Liver (tissue), 9 donors: ENCODE results near the gene MRFAP1. TPM values are rescaled to one million over a fixed set of nuclear protein-coding genes. Genes with fewer than 3 reads are reported as not detected.

ENCODE experiments used
- DNase-seq: peaks from one replicate; pipeline ENCODE4 v3.0.0-alpha.2; 2017; ENCODE audit warnings: low spot score
- H3K27ac ChIP-seq, 2 donors: one replicate each; pipeline ENCODE4 v1.7.0; 2013; ENCODE audit warnings: inconsistent platforms in 2 of 2, low read length in 2 of 2, control low read depth in 1 of 2, low read depth in 1 of 2, mild to moderate bottlenecking in 1 of 2
- H3K27me3 ChIP-seq, 4 donors: one replicate each; pipeline versions ENCODE4 v1.6.1 to v1.7.0; 2013; ENCODE audit warnings: low read length in 3 of 4, inconsistent platforms in 1 of 4, mild to moderate bottlenecking in 1 of 4, moderate library complexity in 1 of 4; ENCODE audit not compliant: control insufficient read depth in 4 of 4, insufficient read depth in 4 of 4
- H3K36me3 ChIP-seq, 4 donors: one replicate each; pipeline versions ENCODE4 v1.6.1 to v1.7.0; 2013; ENCODE audit warnings: low read length in 3 of 4, mild to moderate bottlenecking in 3 of 4, low read depth in 1 of 4, moderate library complexity in 1 of 4; ENCODE audit not compliant: control insufficient read depth in 4 of 4, insufficient read depth in 3 of 4
- H3K4me1 ChIP-seq, 4 donors: one replicate each; pipeline versions ENCODE4 v1.6.1 to v1.7.0; 2013; ENCODE audit warnings: low read length in 3 of 4, mild to moderate bottlenecking in 3 of 4, moderate library complexity in 1 of 4; ENCODE audit not compliant: control insufficient read depth in 4 of 4, insufficient read depth in 4 of 4
- H3K4me3 ChIP-seq, 3 donors: one replicate each; pipeline versions ENCODE4 v1.6.1 to v1.7.0; 2013; ENCODE audit warnings: low read length in 3 of 3, control low read depth in 1 of 3, low read depth in 1 of 3, mild to moderate bottlenecking in 1 of 3
- H3K9ac ChIP-seq, 2 donors: one replicate each; pipeline ENCODE4 v1.7.0; 2013; ENCODE audit warnings: low read length in 2 of 2, mild to moderate bottlenecking in 2 of 2, moderate library complexity in 2 of 2, control low read depth in 1 of 2, low read depth in 1 of 2
- H3K9me3 ChIP-seq, 4 donors: one replicate each; pipeline versions ENCODE4 v1.6.1 to v1.7.0; 2013; ENCODE audit warnings: low read length in 3 of 4; ENCODE audit not compliant: control insufficient read depth in 4 of 4
- ATF3 ChIP-seq: IDR thresholded peaks from 2 replicates; pipeline ENCODE4 v1.6.1; 2016; ENCODE audit warnings: antibody characterized with exemption
- FOXA1 ChIP-seq: IDR thresholded peaks from 2 replicates; pipeline ENCODE4 v1.6.1; 2016; ENCODE audit warnings: antibody characterized with exemption
- FOXA2 ChIP-seq: IDR thresholded peaks from 2 replicates; pipeline ENCODE4 v1.6.1; 2016; ENCODE audit warnings: antibody characterized with exemption
- GABPA ChIP-seq, 2 donors: IDR thresholded peaks in 1 of 2; conservative IDR thresholded peaks in 1 of 2; 2 replicates each; pipeline ENCODE4 v1.6.1; 2016; ENCODE audit warnings: antibody characterized with exemption in 2 of 2, mild to moderate bottlenecking in 1 of 2, moderate library complexity in 1 of 2
- HNF4G ChIP-seq: IDR thresholded peaks from 2 replicates; pipeline ENCODE4 v1.6.1; 2016; ENCODE audit warnings: antibody characterized with exemption
- JUND ChIP-seq, 2 donors: IDR thresholded peaks; 2 replicates each; pipeline ENCODE4 v1.6.1; 2016; ENCODE audit warnings: antibody characterized with exemption in 2 of 2
- MAX ChIP-seq: IDR thresholded peaks from 2 replicates; pipeline ENCODE4 v1.6.1; 2016; ENCODE audit warnings: antibody characterized with exemption
- NR2F2 ChIP-seq: IDR thresholded peaks from 2 replicates; pipeline ENCODE4 v1.6.1; 2016; ENCODE audit warnings: antibody characterized with exemption
- RAD21 ChIP-seq, 2 donors: IDR thresholded peaks; 2 replicates each; pipeline ENCODE4 v1.6.1; 2016; ENCODE audit warnings: antibody characterized with exemption in 2 of 2, mild to moderate bottlenecking in 2 of 2
- SP1 ChIP-seq: IDR thresholded peaks from 2 replicates; pipeline ENCODE4 v1.6.1; 2018; ENCODE audit warnings: antibody characterized with exemption, mild to moderate bottlenecking
- YY1 ChIP-seq: IDR thresholded peaks from 2 replicates; pipeline ENCODE4 v1.6.1; 2016; ENCODE audit warnings: antibody characterized with exemption, mild to moderate bottlenecking
- WGBS: extraction: QIAGEN DNeasy Blood & Tissue Kit; methylation state at CpG from one replicate; pipeline ENCODE4 v1.1.7; 2013; 5-methylcytosine and 5-hydroxymethylcytosine counted together
- polyA plus RNA-seq, 2 donors: library from polyadenylated mRNA; stranded (reverse) in 1 of 2; unstranded in 1 of 2; fragments of 200-250 nt in 1 of 2; fragments of >200 nt in 1 of 2; fragmentation: Nextera tagmentation in 1 of 2; extraction: Ambion mirVana in 1 of 2; gene quantifications; one replicate each; pipeline versions ENCODE4 v1.2.1 to v1.2.3, GENCODE V29; 2013 to 2015
- total RNA-seq, 2 donors: library from RNA; depleted of rRNA; stranded (reverse); fragments of >200 nt; gene quantifications; one replicate each; pipeline ENCODE4 v1.2.3, GENCODE V29; 2014
- TF ChIP-seq, protein P1 (sequence below): fragments of 150-350 bp; IDR thresholded peaks from 2 replicates; pipeline ENCODE4 v1.5.1; 2017; ENCODE audit warnings: improper control_type of control experiment, low read depth, low read length; ENCODE audit not compliant: missing input control
- TF ChIP-seq, protein P2 (sequence below): IDR thresholded peaks from 2 replicates; pipeline ENCODE4 v1.6.1; 2016; ENCODE audit warnings: antibody characterized with exemption, mild to moderate bottlenecking
- TF ChIP-seq, protein P3 (sequence below): IDR thresholded peaks from 2 replicates; pipeline ENCODE4 v1.6.1; 2016; ENCODE audit warnings: antibody characterized with exemption
- donor health status: healthy.
- donor health status: healthy.
- donor health status: healthy.
- donor health status: healthy.
- donor health status: healthy.

Gene MRFAP1
- total and polyA plus RNA-seq, 4 donors: 78.5 to 176 (median 104) TPM

DNA sequence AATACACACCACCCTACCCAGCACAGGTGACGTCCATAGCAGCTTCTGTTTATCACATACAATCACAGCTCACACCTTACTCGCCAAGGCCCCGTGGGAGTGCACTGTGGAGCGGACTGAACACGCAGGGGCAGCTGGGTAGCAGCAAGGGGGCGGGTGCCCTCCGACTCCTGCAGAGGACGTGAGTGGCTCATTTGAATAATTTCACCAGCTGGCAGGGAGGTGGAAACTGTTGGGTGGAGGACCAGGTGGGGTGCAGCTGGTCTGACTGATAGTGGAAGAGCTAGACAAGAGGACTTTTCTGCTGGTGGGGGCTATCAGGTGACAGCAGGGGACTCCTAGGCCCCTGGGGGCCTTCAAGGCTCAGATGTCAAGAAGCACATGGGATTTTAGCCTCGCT lies 49.2 kb upstream of the MRFAP1 start:
- 87% methylated on average over 9 of the region's 9 CpGs for WGBS
- H3K27ac ChIP-seq: no peak overlapping the region

DNA sequence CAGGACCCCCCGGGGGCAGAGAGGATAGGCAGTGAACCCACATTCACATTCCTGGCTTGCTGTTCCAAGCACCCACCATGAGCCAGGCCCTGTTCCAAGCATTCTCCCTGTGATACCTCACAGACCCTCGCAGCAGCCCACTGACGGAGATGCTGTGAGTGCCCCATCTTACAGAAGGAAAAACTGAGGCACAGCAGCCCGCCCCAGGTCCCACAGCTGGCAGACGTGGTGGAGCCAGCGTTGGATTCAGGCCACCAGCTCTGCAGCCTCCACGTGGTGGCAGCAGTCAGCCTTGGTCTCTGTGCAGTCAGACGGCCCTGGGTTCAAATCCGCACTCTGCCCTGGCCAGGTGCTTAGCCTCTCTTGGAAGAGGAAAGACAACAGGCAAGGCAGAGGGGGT lies 48.7 kb upstream of the MRFAP1 start:
- Histone ChIP-seq H3K9me3 (no peaks in the 10 kb centered on the region), H3K27ac (no peak overlapping the region), H3K36me3 (peaks cover 3 to 19% (median 4%) of the 10 kb centered on the region in 4 donors), H3K4me3 (no peak overlapping the region), H3K4me1 (no peaks in the 10 kb centered on the region), H3K27me3 (no peaks in the 10 kb centered on the region), H3K9ac (no peak overlapping the region)
- DNase-seq: no peak
- WGBS: 90% methylated on average over 9 of the region's 9 CpGs
- TF ChIP-seq, protein P1, sequence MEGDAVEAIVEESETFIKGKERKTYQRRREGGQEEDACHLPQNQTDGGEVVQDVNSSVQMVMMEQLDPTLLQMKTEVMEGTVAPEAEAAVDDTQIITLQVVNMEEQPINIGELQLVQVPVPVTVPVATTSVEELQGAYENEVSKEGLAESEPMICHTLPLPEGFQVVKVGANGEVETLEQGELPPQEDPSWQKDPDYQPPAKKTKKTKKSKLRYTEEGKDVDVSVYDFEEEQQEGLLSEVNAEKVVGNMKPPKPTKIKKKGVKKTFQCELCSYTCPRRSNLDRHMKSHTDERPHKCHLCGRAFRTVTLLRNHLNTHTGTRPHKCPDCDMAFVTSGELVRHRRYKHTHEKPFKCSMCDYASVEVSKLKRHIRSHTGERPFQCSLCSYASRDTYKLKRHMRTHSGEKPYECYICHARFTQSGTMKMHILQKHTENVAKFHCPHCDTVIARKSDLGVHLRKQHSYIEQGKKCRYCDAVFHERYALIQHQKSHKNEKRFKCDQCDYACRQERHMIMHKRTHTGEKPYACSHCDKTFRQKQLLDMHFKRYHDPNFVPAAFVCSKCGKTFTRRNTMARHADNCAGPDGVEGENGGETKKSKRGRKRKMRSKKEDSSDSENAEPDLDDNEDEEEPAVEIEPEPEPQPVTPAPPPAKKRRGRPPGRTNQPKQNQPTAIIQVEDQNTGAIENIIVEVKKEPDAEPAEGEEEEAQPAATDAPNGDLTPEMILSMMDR: no peak
- TF ChIP-seq, protein P2, sequence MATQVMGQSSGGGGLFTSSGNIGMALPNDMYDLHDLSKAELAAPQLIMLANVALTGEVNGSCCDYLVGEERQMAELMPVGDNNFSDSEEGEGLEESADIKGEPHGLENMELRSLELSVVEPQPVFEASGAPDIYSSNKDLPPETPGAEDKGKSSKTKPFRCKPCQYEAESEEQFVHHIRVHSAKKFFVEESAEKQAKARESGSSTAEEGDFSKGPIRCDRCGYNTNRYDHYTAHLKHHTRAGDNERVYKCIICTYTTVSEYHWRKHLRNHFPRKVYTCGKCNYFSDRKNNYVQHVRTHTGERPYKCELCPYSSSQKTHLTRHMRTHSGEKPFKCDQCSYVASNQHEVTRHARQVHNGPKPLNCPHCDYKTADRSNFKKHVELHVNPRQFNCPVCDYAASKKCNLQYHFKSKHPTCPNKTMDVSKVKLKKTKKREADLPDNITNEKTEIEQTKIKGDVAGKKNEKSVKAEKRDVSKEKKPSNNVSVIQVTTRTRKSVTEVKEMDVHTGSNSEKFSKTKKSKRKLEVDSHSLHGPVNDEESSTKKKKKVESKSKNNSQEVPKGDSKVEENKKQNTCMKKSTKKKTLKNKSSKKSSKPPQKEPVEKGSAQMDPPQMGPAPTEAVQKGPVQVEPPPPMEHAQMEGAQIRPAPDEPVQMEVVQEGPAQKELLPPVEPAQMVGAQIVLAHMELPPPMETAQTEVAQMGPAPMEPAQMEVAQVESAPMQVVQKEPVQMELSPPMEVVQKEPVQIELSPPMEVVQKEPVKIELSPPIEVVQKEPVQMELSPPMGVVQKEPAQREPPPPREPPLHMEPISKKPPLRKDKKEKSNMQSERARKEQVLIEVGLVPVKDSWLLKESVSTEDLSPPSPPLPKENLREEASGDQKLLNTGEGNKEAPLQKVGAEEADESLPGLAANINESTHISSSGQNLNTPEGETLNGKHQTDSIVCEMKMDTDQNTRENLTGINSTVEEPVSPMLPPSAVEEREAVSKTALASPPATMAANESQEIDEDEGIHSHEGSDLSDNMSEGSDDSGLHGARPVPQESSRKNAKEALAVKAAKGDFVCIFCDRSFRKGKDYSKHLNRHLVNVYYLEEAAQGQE: no peak
- TF ChIP-seq MAX: no peak
- TF ChIP-seq FOXA2: no peak
- no peak for TF ChIP-seq JUND (IDR thresholded peaks at IDR 0.05)
- no peak for TF ChIP-seq YY1
- TF ChIP-seq RAD21 (IDR thresholded peaks at IDR 0.05): no peak
- no peak for TF ChIP-seq FOXA1
- TF ChIP-seq NR2F2: no peak
- TF ChIP-seq, protein P3, sequence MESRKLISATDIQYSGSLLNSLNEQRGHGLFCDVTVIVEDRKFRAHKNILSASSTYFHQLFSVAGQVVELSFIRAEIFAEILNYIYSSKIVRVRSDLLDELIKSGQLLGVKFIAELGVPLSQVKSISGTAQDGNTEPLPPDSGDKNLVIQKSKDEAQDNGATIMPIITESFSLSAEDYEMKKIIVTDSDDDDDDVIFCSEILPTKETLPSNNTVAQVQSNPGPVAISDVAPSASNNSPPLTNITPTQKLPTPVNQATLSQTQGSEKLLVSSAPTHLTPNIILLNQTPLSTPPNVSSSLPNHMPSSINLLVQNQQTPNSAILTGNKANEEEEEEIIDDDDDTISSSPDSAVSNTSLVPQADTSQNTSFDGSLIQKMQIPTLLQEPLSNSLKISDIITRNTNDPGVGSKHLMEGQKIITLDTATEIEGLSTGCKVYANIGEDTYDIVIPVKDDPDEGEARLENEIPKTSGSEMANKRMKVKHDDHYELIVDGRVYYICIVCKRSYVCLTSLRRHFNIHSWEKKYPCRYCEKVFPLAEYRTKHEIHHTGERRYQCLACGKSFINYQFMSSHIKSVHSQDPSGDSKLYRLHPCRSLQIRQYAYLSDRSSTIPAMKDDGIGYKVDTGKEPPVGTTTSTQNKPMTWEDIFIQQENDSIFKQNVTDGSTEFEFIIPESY: no peak
- TF ChIP-seq HNF4G: no peak
- TF ChIP-seq SP1: no peak

More for the DNA sequence above, 49.2 kb upstream of the MRFAP1 start:
- Histone ChIP-seq H3K9ac (no peak overlapping the region), H3K4me1 (peaks cover 0 to 3% (median 0%) of the 10 kb centered on the region in 4 donors), H3K9me3 (no peaks in the 10 kb centered on the region), H3K27me3 (no peaks in the 10 kb centered on the region), H3K36me3 (peaks cover 3 to 19% (median 4%) of the 10 kb centered on the region in 4 donors), H3K4me3 (no peak overlapping the region)
- TF ChIP-seq GABPA (IDR thresholded peaks at IDR 0.05 in 1 of 2, conservative IDR thresholded peaks at IDR 0.05 in 1 of 2): no peak
- TF ChIP-seq, protein P1: no peak
- TF ChIP-seq ATF3: no peak
- TF ChIP-seq FOXA2: no peak
- TF ChIP-seq, protein P2: no peak
- no peak for TF ChIP-seq JUND (IDR thresholded peaks at IDR 0.05)
- no peak for DNase-seq
